GM12873 (cell line): ENCODE data around the gene ELL2.

ENCODE experiments used
- CTCF ChIP-seq: IDR thresholded peaks from 2 replicates; pipeline ENCODE4 v1.5.1; 2012; ENCODE audit warnings: low read depth, mild to moderate bottlenecking, moderate library complexity, low read length, control low read depth; ENCODE audit not compliant: insufficient read depth; ENCODE audit errors: missing control alignments

ELL2 gene

GRCh38 chr5:95942414-95942813 lies 19.2 kb downstream of the ELL2 start:
- no peak for TF ChIP-seq CTCF

GRCh38 chr5:95941756-95942155 lies 19.9 kb downstream of the ELL2 start:
- TF ChIP-seq CTCF, result no peak

DNA sequence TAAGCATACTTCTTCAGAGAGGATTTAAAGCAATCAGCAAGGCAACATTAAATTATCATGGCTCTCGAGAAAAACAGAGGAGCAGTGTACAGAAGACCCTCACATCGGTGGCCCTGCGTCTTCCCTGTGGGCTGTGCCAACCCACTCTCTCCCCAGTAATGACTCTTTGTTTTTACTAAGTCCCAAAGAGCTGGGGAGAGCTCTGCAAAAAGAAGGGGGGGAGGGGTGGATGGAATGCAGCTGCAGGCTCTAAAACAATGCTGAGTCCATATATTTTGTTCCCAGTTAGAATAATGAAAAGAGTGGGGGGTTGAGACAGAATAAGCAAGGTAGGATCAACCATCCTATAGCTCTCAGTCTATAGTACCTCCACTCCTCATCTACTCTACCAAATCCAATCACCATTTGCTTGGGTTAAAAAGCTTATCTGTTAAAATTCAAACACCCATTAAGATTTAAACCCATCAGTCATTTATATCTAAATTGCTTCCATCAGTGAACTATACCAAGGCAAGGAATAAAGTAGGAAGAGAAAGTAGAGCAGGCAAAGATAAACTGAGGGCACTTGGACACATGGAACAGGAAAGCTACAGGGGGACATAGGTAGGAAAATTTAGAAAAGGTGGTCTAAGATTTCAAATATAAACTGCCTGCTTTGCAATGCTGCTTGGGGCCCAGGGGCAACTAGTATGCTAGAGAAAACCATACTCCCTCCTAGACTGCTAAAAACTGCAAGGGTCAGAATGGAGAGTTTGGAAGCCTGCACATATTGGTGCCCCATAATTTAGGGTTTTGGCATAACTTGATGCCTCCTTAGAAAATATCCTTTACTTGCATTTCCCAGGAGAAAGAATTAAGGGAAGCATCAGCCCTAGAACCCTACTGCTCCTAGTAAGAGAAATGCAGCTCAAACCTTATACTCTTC lies 20.6 kb downstream of the ELL2 start:
- TF ChIP-seq CTCF, result no peak

DNA sequence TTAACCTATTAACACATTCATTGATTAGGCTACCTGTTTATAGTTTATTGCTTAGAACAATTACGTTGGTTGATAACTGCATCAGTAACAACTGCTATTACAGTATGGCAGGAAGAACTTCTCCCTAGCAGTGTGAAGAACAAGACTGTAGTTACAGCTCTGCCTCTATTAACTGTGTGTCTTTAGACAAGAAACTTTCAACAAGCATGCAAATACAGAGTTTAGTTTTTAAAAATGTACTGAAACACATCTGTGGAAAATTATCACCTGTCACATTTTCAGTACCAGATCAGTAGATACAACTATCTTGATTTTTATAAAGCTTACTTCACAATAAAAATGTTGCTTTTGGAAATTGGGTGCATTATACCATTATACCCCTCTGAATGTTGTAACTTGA lies 22.2 kb downstream of the ELL2 start:
- TF ChIP-seq CTCF, result no peak

DNA sequence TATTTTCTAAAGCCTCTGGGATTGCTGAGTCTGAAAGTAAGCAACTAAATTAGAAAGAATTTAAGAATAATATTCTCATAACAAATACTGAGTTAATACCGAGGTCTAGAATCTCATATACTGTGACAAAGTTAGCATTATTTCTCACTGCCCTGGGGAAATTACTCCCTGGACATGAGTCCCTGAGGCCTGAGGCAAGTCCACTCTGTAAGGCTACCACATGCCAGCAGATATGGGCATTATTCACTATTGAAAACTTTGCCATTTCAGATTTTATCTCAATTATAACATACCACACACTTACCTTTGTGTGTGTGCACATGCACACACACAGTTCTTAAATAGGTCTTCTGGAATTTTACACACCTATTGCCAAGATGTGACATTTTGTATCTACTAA lies 22.9 kb downstream of the ELL2 start:
- TF ChIP-seq CTCF, result no peak

DNA sequence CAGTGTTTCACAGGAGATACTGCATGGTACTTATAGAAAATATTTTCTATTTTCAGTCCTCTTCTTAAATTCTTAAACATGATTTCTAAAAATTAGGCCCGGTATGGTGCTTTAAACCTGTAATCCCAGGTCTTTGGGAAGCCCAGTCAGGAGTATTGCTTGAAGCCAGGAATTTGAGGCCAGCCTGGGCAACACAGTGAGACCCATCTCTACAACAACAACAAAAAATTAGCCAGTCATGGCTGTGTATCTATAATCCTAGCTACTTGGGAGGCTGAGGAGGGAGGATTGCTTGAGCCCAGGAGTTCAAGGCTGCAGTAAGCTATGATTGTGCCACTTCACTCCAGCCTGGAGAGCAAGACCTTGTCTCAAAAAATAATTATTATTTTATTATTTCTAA lies 23.3 kb downstream of the ELL2 start:
- no peak for TF ChIP-seq CTCF

DNA sequence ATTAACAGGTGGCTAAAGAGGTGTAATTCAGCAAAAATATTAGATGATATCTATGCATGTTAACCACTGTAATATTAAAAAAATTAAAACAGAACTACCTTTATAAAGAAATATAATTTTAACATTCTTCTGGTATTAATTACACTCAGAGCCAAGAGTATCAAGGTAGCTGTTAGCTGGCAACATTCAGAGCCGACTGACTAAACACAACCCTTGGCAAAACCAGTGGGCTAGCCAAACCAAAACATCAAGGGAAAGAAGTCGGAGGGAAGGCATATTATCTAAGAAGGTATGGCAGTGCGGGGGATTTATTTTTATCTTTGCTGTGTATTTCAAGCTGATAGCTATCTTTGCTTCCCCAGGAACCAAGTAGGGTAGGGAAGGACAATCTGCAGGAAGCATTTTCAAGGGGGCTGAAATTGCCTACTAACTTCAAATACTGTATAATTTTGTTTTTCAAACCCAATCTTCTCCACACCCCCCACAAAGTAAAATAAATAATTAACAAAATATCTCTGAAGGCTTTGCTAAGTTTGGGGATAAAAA lies 24.0 kb downstream of the ELL2 start:
- no peak for TF ChIP-seq CTCF
